GM12872 (cell line): ENCODE results near the gene ECHDC1.
A peak's percentile ranks its signal among the peaks of the same experiment; 100 is the strongest.

Experiments used
- CTCF ChIP-seq: IDR thresholded peaks from 3 replicates; pipeline ENCODE4 v1.5.1; 2011; ENCODE audit warnings: low read depth, mild to moderate bottlenecking, low read length, moderate library complexity; ENCODE audit not compliant: insufficient read depth

Gene ECHDC1

GRCh38 chr6:127302728-127303660 lies 40.4 kb downstream of the ECHDC1 start:
- peak; percentile 44; the same call in 2 of the 3 replicates for TF ChIP-seq CTCF

GRCh38 chr6:127301199-127301700 lies 42.2 kb downstream of the ECHDC1 start:
- TF ChIP-seq CTCF, result no peak

- no peak for TF ChIP-seq CTCF
Measured at GRCh38 chr6:127300411-127300810, 43.0 kb downstream of the ECHDC1 start.

GRCh38 chr6:127299522-127300240 lies 43.7 kb downstream of the ECHDC1 start:
- TF ChIP-seq CTCF, result no peak

GRCh38 chr6:127298475-127298874 lies 44.9 kb downstream of the ECHDC1 start:
- no peak for TF ChIP-seq CTCF

GRCh38 chr6:127297502-127298070 lies 45.8 kb downstream of the ECHDC1 start:
- TF ChIP-seq CTCF, result no peak

GRCh38 chr6:127291495-127291894 lies 51.9 kb downstream of the ECHDC1 start:
- TF ChIP-seq CTCF, result no peak
